ENCODE measurements around the gene IGSF9.

Gene IGSF9, protein sequence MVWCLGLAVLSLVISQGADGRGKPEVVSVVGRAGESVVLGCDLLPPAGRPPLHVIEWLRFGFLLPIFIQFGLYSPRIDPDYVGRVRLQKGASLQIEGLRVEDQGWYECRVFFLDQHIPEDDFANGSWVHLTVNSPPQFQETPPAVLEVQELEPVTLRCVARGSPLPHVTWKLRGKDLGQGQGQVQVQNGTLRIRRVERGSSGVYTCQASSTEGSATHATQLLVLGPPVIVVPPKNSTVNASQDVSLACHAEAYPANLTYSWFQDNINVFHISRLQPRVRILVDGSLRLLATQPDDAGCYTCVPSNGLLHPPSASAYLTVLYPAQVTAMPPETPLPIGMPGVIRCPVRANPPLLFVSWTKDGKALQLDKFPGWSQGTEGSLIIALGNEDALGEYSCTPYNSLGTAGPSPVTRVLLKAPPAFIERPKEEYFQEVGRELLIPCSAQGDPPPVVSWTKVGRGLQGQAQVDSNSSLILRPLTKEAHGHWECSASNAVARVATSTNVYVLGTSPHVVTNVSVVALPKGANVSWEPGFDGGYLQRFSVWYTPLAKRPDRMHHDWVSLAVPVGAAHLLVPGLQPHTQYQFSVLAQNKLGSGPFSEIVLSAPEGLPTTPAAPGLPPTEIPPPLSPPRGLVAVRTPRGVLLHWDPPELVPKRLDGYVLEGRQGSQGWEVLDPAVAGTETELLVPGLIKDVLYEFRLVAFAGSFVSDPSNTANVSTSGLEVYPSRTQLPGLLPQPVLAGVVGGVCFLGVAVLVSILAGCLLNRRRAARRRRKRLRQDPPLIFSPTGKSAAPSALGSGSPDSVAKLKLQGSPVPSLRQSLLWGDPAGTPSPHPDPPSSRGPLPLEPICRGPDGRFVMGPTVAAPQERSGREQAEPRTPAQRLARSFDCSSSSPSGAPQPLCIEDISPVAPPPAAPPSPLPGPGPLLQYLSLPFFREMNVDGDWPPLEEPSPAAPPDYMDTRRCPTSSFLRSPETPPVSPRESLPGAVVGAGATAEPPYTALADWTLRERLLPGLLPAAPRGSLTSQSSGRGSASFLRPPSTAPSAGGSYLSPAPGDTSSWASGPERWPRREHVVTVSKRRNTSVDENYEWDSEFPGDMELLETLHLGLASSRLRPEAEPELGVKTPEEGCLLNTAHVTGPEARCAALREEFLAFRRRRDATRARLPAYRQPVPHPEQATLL

DNA sequence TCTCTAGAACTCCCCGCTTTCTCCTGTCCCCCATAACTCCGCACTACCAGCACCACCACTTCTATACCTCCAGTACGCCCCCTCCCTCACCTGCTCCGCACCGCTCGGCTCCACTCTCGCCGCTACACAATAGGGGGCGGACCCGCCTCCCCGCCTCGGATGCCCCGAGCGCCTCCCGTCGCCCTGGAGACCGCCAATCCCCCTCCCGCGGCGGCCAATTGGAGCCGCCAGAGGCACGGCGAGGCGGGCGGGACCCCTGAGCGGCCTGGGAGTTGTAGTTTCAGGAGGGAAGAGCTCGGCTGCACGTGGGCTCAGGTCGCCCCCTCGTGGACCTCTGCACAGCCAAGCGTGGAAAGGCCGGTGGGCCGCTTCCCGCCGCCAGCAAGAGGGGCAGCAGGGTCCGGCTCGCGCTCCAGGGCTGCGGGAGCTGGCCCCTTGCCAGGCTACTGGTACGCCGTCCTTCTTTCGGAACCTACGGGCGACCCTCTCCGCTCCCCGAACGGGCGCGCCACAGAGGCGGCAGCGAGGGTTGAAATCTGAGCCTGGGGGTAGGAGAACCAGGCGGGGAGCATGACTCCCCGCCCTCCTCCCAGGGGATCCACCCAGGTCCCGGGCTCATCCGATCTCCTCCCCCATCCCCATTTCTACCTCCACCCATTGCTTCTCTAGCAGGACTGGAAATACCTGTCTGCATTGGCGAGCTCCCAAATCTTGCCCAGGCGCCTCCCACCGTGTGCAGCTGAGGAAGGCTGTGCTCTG, at the start of gene IGSF9:
Gene IGSF9, minus strand, starts transcription at position 131 of the 759 bp plus-strand sequence. CDS start 2,159 bp downstream, outside the sequence.
- DNase-seq (ENCODE audit: low spot score) = peak; percentile 86

DNA sequence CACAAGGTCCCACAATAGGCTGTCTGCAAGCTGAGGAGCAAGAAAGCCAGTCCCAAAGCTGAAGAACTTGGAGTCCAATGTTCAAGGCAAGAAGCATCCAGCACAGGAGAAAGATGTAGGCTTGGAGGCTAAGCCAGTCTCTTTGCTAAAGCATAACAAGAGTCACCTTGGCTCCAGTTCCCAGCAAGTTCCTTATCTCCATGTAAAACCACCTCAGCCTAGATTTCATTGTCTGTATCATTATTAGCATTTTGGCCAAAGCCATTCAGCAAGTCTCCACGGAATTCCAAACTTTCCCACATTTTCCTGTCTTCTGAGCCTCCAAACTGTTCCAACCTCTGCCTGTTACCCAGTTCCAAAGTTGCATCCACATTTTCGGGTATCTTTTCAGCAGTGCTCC, 49.5 kb upstream of the IGSF9 start:
- DNase-seq (ENCODE audit: low spot score) = no peak

- DNase-seq (ENCODE audit: low spot score) = no peak
Measured at GRCh38 chr1:159993911-159994310, 48.5 kb upstream of the IGSF9 start.

- no peak for DNase-seq (ENCODE audit: low spot score)
Measured at GRCh38 chr1:159992161-159992560, 46.7 kb upstream of the IGSF9 start.

- no peak for DNase-seq (ENCODE audit: low spot score)
Measured at GRCh38 chr1:159991513-159991912, 46.1 kb upstream of the IGSF9 start.

- DNase-seq (ENCODE audit: low spot score) = no peak
Measured at GRCh38 chr1:159990005-159990404, 44.6 kb upstream of the IGSF9 start.

GRCh38 chr1:159989581-159989980, 44.2 kb upstream of the IGSF9 start:
- DNase-seq (ENCODE audit: low spot score) = no peak

DNA sequence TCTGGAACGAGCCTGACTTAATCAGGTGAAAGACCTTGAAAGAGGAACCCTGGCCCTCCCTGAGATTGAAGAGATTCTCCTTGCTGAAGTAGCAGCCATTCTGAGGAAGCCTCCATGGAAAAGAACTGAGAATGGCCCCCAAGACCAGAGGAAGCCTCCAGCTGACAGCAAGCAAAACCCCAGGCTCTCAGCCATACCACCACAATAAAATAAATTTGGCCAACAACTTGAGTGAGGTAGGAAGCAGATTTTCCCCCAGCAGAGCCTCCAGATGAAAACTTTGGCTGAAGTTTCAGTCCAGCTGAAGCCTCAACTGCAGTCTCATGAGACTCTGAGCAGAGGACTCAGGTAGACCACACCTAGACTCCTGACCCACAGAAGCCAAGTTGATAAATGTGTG, 42.6 kb upstream of the IGSF9 start:
- DNase-seq (ENCODE audit: low spot score) = no peak

- no peak for DNase-seq (ENCODE audit: low spot score)
Measured at GRCh38 chr1:159987186-159987585, 41.8 kb upstream of the IGSF9 start.

DNA sequence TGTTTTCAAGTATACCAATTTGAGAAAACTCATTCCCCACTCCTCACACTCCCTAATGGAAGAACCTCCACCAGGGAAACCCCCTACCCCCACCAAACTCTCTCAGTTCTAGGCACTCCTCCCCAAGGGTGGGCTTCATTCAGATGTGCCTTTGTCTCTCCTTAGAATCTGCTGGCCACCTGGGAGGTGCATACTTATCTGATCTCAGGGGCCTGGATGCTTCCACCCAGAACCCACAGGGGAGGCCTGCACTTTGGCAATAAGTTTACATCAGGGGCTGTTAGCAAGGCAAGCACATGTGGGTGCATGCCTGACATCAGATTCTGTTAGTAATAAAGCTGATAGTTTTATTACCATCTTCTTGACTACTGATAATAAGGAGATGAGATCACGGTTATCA, 41.1 kb upstream of the IGSF9 start:
- no peak for DNase-seq (ENCODE audit: low spot score)

DNA sequence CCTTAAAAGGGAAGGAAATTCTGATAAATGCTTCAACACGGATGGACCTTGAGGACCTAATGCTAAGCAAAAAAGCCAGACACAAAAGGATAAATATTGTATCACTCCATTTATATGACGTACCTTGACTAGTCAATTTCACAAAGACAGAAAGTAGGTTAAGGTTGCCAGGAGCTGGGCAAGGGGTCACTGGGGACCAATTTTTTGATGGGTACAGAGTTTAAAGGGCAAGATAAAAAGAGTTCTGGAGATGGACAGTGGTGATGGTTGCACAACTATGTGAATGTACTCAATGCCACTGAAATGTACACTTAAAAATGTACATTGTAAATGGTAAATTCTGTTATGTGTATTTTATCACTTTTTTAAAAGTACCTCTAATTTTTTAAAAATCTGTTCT, 40.7 kb upstream of the IGSF9 start:
- no peak for DNase-seq (ENCODE audit: low spot score)

DNA sequence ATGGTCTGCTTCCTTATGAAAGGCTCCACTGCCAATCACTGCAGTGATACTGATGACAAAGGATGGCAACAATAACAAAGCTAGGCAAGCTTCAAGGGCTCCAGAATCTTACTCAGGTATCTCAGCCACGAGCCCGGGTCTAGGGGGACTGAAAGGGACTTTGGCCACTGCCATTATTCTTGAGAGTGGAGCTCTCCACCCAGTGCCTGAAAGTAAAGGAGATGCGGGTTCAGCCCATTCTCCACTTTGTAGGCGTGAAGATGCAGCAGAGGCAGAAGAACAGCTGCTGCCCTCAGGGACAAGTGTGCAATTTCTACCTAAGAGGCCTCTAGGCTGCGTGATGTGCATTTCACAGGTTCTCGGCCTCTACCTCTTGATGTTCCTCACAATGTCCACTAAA, 40.1 kb upstream of the IGSF9 start:
- DNase-seq (ENCODE audit: low spot score) = no peak

GRCh38 chr1:159983681-159984080, 38.3 kb upstream of the IGSF9 start:
- no peak for DNase-seq (ENCODE audit: low spot score)

DNA sequence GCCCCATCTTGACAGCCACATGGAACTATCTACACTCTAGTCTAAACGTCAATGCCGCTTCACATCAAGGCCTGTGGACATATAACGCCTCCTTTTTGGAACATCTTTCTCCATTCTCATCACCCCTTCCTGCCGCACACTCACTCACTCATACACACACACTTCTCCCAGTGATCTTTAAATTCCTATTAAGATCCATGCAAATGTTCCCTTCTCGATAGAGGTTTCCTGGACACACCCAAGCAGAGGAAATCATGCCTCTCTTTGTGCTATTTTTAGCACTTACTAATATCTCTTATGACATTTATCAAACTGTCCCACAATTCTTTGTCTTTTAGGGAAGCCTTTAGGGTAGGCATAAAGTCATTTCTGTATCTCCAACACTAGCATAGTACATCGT, 36.9 kb upstream of the IGSF9 start:
- no peak for DNase-seq (ENCODE audit: low spot score)

DNA sequence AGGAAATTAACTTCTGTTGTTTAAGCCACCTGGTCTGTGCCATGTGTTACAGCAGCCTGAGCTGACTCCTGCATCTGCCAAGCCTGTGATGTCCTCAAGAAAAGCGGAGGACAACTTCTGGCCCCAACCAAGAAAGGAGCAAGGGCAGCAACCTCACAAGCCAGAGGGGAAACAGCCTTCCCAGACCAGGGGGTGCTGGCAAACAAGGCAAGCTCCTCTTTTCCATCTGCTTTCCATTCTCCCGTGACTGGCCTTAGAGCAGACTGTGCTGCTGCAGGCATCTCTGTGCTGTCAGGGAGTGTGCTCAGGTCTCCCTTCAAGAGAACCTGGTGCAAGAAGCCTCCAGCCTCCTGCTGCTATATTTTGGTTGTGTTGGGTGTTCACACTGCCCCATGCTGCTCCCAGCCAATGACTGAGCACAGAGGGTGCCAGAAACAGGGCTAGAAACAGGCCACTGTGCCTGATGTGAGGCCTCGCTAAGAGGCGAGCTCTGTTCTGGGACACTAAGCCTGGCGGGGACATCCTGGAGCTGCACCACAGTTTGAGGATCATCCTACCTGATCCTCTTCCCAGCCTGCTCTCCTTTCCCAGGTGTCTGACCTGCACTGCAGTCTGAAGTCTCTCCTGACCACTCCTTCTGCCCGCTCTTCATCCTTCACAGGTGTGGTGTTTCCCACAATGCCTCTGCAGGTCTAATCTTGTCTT, 36.1 kb upstream of the IGSF9 start:
- DNase-seq (ENCODE audit: low spot score) = no peak

GRCh38 chr1:159980786-159981185, 35.4 kb upstream of the IGSF9 start:
- DNase-seq (ENCODE audit: low spot score) = no peak

GRCh38 chr1:159980076-159980475, 34.7 kb upstream of the IGSF9 start:
- no peak for DNase-seq (ENCODE audit: low spot score)

DNA sequence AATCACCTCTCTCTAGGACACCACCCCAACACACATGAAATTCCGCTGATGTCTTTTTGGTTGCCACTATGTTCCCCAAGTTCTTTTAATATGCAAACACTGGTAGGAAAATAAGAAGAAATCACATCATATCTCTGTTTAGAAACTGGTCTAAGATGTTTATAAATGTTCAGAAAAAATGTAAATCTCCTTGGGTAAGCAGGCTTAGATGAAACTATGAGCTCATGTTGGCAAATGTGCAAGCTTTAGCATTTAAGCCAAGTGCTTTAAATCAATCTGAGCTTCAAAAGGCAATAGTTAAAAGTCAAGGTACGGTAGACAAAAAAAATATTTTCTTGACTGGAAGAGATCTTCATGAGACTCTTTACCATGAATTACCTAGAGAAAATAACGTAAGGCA, 33.8 kb upstream of the IGSF9 start:
- no peak for DNase-seq (ENCODE audit: low spot score)

DNA sequence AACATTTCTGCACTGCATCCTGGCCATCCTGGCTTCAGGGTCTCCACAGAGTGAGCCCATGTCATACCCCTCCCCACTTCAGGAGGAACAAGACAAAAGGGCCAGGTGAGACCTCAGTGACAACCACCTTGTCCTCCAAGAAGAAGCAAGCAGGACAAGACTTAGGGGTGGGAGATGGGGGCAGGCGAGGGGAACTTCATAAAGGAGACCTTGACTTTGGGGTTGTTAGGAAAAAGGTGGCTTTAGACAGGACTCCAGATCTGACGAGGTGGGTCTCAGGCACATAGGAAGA, 32.6 kb upstream of the IGSF9 start:
- no peak for DNase-seq (ENCODE audit: low spot score)

DNA sequence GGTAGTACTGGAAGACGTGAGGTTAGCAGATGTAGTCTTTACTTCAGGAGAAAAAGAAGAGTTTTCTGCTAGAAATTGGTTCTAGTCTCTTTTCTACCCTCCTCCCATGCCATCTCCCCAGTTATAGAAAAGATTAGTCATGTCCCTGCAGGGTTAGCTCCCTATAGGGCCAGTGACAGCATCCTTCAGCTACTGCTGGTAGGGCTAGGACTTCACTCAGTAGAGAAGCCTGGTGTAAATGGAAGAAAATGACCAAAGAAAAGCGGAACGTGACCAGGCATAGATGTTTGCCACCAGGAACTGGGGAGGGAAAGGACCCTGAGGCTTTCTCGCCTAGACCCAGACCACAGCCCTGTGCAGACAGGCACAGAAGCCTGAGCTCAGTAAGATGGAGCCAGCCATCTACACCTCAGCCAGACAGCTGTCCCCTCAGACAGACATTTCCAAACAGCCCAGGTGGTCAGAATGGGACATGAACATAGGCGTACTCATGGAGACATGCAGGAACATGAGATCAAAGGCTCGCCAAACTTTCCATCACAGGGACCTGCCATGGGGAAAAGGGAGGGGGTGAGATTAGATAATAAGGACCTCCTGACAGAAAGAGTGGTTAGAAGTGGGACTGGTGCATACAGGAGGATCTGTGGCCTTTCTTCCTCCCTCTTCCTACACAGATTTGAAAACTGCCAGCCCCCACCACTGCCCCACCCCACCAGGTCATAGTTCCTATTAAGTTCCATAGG, 32.1 kb upstream of the IGSF9 start:
- DNase-seq (ENCODE audit: low spot score) = no peak
